GM12864 (cell line): ENCODE measurements around the gene SBNO2.

ENCODE experiments used
- DNase-seq: peaks from one replicate; pipeline ENCODE4 v3.0.0-alpha.2; 2011; ENCODE audit warnings: low read depth
- H3K4me3 ChIP-seq: 2 replicates; pipeline ENCODE4 v1.5.1; 2011; ENCODE audit warnings: mild to moderate bottlenecking, low read depth, low read length, control low read depth
- TF ChIP-seq, protein P1 (sequence below): IDR thresholded peaks from 2 replicates; pipeline ENCODE4 v1.5.1; 2011; ENCODE audit warnings: low read depth, mild to moderate bottlenecking, moderate library complexity, low read length, control low read depth, inconsistent platforms; ENCODE audit errors: missing control alignments

The SBNO2 gene, protein sequence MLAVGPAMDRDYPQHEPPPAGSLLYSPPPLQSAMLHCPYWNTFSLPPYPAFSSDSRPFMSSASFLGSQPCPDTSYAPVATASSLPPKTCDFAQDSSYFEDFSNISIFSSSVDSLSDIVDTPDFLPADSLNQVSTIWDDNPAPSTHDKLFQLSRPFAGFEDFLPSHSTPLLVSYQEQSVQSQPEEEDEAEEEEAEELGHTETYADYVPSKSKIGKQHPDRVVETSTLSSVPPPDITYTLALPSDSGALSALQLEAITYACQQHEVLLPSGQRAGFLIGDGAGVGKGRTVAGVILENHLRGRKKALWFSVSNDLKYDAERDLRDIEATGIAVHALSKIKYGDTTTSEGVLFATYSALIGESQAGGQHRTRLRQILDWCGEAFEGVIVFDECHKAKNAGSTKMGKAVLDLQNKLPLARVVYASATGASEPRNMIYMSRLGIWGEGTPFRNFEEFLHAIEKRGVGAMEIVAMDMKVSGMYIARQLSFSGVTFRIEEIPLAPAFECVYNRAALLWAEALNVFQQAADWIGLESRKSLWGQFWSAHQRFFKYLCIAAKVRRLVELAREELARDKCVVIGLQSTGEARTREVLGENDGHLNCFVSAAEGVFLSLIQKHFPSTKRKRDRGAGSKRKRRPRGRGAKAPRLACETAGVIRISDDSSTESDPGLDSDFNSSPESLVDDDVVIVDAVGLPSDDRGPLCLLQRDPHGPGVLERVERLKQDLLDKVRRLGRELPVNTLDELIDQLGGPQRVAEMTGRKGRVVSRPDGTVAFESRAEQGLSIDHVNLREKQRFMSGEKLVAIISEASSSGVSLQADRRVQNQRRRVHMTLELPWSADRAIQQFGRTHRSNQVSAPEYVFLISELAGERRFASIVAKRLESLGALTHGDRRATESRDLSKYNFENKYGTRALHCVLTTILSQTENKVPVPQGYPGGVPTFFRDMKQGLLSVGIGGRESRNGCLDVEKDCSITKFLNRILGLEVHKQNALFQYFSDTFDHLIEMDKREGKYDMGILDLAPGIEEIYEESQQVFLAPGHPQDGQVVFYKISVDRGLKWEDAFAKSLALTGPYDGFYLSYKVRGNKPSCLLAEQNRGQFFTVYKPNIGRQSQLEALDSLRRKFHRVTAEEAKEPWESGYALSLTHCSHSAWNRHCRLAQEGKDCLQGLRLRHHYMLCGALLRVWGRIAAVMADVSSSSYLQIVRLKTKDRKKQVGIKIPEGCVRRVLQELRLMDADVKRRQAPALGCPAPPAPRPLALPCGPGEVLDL (N-terminal part only)

DNA sequence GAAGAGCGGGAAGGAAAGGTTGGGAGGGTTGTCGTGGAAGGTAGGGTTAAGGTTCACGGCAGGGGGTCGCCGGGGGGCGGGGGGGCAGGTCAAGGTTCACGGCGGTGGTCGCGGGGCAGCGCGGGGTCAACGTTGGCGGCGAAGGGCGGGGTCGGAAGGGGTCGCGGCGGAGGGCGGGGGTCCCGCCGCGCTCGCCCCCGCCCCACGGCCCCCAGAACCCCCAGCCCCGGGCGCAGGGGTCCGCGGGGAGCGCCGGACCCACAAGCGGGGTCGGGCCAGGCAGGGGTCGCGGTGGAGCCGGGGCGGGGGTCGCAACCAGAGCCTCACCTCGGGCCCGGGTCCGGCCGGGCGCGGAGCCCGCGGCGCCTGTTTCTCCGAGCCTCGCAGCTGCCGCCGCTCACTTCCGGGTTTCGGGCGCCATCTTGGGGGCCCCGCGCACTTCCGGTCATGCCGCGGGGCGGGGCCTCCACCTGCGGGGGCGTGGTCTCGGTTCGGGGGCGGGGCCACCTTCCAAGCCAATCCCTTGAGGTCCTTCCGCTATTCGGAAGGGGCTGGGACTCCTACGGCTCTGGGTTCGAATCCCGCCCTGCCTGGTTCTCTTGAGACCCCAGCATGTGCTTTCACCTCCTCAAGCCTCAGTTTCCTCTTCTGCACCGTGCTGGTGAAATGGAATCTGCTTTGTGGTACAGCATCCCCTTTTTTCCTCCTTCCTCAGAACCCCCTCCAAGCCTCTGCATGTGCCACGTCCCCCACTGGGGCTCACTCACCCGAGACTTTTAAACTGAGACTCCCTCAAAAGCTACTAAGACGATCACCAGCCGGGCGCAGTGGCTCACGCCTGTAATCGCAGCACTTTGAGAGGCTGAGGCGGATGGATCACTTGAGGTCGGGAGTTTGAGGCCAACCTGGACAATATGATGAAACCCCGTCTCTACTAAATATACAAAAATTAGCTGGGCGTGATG lies at the start of gene SBNO2:
TSS of gene SBNO2 (minus strand) at position 424 of the 965 bp plus-strand sequence. CDS start 19,992 bp downstream, outside the sequence.
- TF ChIP-seq, protein P1, sequence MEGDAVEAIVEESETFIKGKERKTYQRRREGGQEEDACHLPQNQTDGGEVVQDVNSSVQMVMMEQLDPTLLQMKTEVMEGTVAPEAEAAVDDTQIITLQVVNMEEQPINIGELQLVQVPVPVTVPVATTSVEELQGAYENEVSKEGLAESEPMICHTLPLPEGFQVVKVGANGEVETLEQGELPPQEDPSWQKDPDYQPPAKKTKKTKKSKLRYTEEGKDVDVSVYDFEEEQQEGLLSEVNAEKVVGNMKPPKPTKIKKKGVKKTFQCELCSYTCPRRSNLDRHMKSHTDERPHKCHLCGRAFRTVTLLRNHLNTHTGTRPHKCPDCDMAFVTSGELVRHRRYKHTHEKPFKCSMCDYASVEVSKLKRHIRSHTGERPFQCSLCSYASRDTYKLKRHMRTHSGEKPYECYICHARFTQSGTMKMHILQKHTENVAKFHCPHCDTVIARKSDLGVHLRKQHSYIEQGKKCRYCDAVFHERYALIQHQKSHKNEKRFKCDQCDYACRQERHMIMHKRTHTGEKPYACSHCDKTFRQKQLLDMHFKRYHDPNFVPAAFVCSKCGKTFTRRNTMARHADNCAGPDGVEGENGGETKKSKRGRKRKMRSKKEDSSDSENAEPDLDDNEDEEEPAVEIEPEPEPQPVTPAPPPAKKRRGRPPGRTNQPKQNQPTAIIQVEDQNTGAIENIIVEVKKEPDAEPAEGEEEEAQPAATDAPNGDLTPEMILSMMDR, result no peak
- DNase-seq, result peak; percentile 59
- peak within 1 kb of the TSS; percentile 91 for H3K4me3 ChIP-seq

DNA sequence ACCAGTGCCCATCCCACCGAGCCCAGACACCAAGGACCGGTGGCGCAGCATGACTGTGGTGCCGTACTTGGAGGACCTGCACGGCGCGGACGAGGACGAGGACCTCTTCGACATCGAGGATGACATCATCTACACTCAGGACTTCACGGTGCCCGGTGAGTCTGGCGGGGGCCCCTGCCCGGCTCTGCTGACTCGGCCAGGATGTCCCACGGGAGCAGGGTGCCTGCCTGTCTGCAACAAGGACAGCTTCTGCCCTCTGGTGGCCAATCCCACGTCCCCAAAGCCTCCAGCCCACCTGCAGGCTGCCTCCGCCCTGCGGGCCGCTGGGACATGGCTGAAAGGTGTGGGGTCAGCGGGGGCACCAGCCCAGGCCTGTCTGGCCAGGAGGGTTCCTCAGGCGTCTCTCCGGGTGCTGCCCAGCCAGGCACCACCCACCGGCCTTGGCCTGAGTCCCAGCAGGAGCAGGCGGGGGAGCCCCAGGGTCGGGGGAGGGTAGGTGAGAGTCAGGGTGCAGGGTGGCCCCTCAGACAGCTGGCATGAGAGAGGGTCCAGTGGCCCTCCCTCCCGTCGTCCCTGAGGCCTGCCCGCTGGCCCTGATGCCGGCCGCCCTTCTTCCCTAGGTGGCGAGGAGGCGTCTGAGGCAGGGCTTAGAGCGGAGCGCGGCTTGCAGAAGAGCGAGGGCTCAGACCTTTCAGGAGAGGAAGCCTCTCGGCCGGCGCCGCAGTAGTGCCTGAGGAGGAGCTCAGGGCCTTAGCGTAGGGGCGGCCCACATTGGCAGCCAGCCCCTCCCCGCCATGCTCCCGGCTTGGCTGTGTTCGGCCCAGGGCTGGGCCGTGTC lies 49.2 kb upstream of the SBNO2 start:
- TF ChIP-seq, protein P1, result peak; percentile 75
- no peak overlapping the region for H3K4me3 ChIP-seq
- no peak for DNase-seq

DNA sequence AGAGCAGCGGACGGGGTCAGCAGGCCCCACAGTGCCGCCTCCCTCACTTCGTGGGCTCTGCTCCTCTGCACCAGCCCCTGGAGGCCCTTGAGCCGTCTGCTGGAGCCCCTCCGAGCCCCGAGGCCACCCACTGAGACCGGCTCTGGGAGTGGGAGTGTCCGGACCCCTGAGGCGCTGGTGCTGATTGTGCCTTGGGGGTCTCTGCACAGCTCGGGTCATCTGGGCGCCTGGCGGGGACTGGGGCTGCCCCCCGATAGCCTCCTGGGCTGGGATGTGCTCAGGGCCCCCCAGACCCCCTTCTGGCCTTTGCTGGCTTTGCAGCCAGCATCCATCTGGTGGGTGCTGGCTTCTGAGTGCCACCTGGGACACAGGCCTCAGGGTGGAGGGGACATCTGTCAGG lies 48.3 kb upstream of the SBNO2 start:
- H3K4me3 ChIP-seq, result no peak overlapping the region
- DNase-seq, result no peak
- TF ChIP-seq, protein P1, result peak; percentile 46

DNA sequence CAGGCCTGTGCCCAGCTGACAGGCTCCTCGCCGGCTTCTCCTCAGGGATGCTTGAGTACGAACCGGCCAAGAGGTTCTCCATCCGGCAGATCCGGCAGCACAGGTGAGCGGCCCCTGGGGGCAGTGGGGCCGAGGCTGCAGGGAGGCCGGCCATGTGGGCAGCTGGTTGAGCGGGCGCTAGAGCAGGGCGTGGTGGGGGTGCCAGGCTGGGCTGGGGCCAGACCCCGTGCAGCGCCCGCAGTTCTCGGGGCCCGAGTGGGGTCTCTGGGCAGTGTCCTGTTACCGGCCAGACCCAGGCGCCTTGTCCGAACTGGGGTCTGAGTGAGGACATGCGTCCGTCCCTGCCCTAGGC lies 47.8 kb upstream of the SBNO2 start:
- no peak for DNase-seq
- TF ChIP-seq, protein P1, result no peak
- no peak overlapping the region for H3K4me3 ChIP-seq

DNA sequence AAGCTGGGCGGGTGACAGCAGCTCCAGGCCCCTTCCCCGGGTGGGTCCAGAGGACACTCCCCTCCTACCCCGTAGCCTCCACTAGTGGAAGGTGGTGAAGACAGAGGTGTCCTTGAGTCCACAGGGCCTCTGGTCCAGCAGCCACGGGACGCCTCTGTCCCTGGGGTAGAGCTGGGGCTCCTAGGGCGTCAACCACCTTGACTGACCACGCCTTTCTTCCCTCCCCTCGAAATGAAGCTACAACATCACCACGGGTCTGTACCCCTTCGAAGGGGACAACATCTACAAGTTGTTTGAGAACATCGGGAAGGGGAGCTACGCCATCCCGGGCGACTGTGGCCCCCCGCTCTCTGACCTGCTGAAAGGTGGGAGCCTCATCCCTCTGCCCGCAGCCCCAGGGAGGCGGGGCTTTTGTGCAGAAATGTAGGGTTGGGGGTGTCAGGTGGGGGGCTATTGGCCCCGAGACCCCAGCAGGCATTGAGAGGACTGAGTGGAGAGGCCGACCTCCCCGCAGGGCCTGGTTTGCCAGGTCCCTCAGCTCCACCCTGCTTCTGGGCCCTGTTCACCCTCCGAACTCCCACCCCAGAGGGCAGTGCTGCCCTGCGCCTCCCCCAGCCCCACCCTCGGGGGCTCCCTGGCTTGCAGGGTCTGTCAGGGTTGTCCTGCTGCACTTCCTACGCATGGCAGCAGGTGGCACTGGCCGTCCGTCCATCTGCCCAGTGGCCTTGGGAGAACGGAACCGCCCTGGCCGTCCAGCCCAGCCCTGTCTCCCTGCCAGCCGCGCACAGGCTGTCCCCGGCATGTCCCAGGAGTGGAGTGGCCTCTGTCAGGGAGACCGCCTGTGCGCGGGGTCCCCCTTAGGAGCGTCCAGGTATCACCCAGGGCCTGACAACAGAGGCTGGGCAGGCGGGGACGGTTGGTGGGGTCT lies 47.2 kb upstream of the SBNO2 start:
- TF ChIP-seq, protein P1, result peak; percentile 51
- DNase-seq, result no peak
- H3K4me3 ChIP-seq, result no peak overlapping the region
